ENCODE data around the gene SLC34A2.

The SLC34A2 gene

GRCh38 chr4:25662306-25662705, 6.7 kb downstream of the SLC34A2 start:
- DNase-seq (ENCODE audit: low read depth) = no peak

- DNase-seq (ENCODE audit: low read depth) = no peak
Observed at GRCh38 chr4:25663781-25664180, 8.1 kb downstream of the SLC34A2 start.

- DNase-seq (ENCODE audit: low read depth) = no peak
Observed at GRCh38 chr4:25666031-25666630, 10.5 kb downstream of the SLC34A2 start.

GRCh38 chr4:25667931-25668557, 12.4 kb downstream of the SLC34A2 start:
- DNase-seq (ENCODE audit: low read depth) = no peak

GRCh38 chr4:25670991-25671390, 15.3 kb downstream of the SLC34A2 start:
- DNase-seq (ENCODE audit: low read depth) = no peak

GRCh38 chr4:25672756-25673155, 17.1 kb downstream of the SLC34A2 start:
- no peak for DNase-seq (ENCODE audit: low read depth)

GRCh38 chr4:25674386-25674785, 18.7 kb downstream of the SLC34A2 start:
- DNase-seq (ENCODE audit: low read depth) = no peak

GRCh38 chr4:25676221-25676620, 20.6 kb downstream of the SLC34A2 start:
- DNase-seq (ENCODE audit: low read depth) = no peak

GRCh38 chr4:25677157-25677556, 21.5 kb downstream of the SLC34A2 start:
- DNase-seq (ENCODE audit: low read depth) = no peak

- DNase-seq (ENCODE audit: low read depth) = no peak
Observed at GRCh38 chr4:25677943-25678342, 22.3 kb downstream of the SLC34A2 start.

GRCh38 chr4:25687773-25688172, 32.1 kb downstream of the SLC34A2 start:
- DNase-seq (ENCODE audit: low read depth) = no peak

GRCh38 chr4:25694466-25694865, 38.8 kb downstream of the SLC34A2 start:
- no peak for DNase-seq (ENCODE audit: low read depth)

- DNase-seq (ENCODE audit: low read depth) = no peak
Observed at GRCh38 chr4:25696409-25696808, 40.8 kb downstream of the SLC34A2 start.

GRCh38 chr4:25697516-25697915, 41.9 kb downstream of the SLC34A2 start:
- no peak for DNase-seq (ENCODE audit: low read depth)

GRCh38 chr4:25700661-25701060, 45.0 kb downstream of the SLC34A2 start:
- DNase-seq (ENCODE audit: low read depth) = no peak

GRCh38 chr4:25702848-25703247, 47.2 kb downstream of the SLC34A2 start:
- DNase-seq (ENCODE audit: low read depth) = no peak

GRCh38 chr4:25703731-25704388, 48.2 kb downstream of the SLC34A2 start:
- DNase-seq (ENCODE audit: low read depth) = no peak

- no peak for DNase-seq (ENCODE audit: low read depth)
Observed at GRCh38 chr4:25704516-25704915, 48.9 kb downstream of the SLC34A2 start.

GRCh38 chr4:25710637-25711036, 55.0 kb downstream of the SLC34A2 start:
- no peak for DNase-seq (ENCODE audit: low read depth)

GRCh38 chr4:25712611-25713010, 57.0 kb downstream of the SLC34A2 start:
- no peak for DNase-seq (ENCODE audit: low read depth)

GRCh38 chr4:25713812-25714211, 58.2 kb downstream of the SLC34A2 start:
- DNase-seq (ENCODE audit: low read depth) = no peak

GRCh38 chr4:25722964-25723363, 67.3 kb downstream of the SLC34A2 start:
- DNase-seq (ENCODE audit: low read depth) = no peak

- no peak for DNase-seq (ENCODE audit: low read depth)
Observed at GRCh38 chr4:25723409-25723808, 67.8 kb downstream of the SLC34A2 start.

- DNase-seq (ENCODE audit: low read depth) = no peak
Observed at GRCh38 chr4:25725870-25726269, 70.2 kb downstream of the SLC34A2 start.
